Measurements from ENCODE around the gene RPS2. TPM values are rescaled to one million over a fixed set of nuclear protein-coding genes. Genes with fewer than 3 reads are reported as not detected.
A peak's percentile ranks its signal among the peaks of the same experiment; 100 is the strongest.

Gene RPS2
- total RNA-seq, 2 experiments from 2014 or later, result 3,604 to 3,755 TPM

DNA sequence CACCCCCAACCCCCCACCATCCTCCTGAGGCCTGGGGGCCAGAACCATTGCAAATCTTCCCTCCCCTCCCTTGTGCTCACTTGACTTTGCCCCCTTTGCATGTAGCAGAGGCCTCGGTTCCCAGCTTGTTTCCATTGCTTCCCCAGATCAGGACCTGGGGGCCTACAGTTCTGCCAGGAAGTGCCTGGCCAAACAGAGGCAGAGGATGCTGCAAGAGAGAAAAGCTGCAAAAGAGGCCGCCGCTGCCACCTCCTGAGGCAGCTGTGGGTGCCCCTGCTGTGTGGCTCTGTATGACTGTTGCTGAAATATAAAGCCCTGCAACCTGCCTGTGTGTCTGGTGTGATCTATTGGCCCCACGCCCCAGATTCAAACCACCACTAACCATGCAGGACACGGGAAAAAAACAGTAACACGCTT lies 3.0 kb downstream of the RPS2 start:
- no peaks in the 10 kb centered on the region for H3K27me3 Mint-ChIP-seq
- intact Hi-C loops (cut with DNase I, micrococcal nuclease), result loop anchor here in 1 of 2 experiments (2.0 to 10.0 kb wide), 2 partner anchors 47 to 1267 kb away; partner anchors contain the start of genes WDR24 and ZNF598
- peaks cover 55% of the 10 kb centered on the region for H3K36me3 Mint-ChIP-seq (ENCODE audit: low read depth)
- no peaks in the 10 kb centered on the region for H3K9me3 Mint-ChIP-seq
- ChIA-PET CTCF (no interaction called here), POLR2A (interaction anchor here (1.3 to 5.0 kb wide), 6 partner anchors 10 to 193 kb away, joined by 4 to 31 read pairs (median 6); partner anchors contain the start of genes EME2, MRPS34, NUBP2 and SPSB3)
- DNase-seq (peak in 1 of 14 experiments; percentile 23), ATAC-seq (ENCODE audit: poor library complexity) (no peak)
- H3K27me3 ChIP-seq (ENCODE audit: control insufficient read depth in 1 of 2, insufficient read depth in 2 of 2, low read length in 2 of 2), result no peaks in the 10 kb centered on the region
- peak overlapping the region; percentile 82 for H3K4me3 Mint-ChIP-seq
- no peaks in the 10 kb centered on the region for H3K9me3 ChIP-seq (ENCODE audit: control insufficient read depth in 1 of 2, insufficient read depth in 1 of 2, low read length in 2 of 2)
- H3K4me3 ChIP-seq (ENCODE audit: low read length), result no peak overlapping the region
- no peak overlapping the region for H3K27ac ChIP-seq (ENCODE audit: low read depth in 1 of 2, low read length in 2 of 2)
- TF ChIP-seq CTCF (IDR thresholded peaks at IDR 0.05), result no peak
- peaks cover 55% of the 10 kb centered on the region for H3K4me1 Mint-ChIP-seq (ENCODE audit: low read depth)
- H3K36me3 ChIP-seq (ENCODE audit: insufficient read depth, low read length), result peaks cover 34% of the 10 kb centered on the region
- H3K4me1 ChIP-seq (ENCODE audit: insufficient read depth, low read length), result peaks cover 70% of the 10 kb centered on the region
- H3K27ac Mint-ChIP-seq, result peak overlapping the region; percentile 98

DNA sequence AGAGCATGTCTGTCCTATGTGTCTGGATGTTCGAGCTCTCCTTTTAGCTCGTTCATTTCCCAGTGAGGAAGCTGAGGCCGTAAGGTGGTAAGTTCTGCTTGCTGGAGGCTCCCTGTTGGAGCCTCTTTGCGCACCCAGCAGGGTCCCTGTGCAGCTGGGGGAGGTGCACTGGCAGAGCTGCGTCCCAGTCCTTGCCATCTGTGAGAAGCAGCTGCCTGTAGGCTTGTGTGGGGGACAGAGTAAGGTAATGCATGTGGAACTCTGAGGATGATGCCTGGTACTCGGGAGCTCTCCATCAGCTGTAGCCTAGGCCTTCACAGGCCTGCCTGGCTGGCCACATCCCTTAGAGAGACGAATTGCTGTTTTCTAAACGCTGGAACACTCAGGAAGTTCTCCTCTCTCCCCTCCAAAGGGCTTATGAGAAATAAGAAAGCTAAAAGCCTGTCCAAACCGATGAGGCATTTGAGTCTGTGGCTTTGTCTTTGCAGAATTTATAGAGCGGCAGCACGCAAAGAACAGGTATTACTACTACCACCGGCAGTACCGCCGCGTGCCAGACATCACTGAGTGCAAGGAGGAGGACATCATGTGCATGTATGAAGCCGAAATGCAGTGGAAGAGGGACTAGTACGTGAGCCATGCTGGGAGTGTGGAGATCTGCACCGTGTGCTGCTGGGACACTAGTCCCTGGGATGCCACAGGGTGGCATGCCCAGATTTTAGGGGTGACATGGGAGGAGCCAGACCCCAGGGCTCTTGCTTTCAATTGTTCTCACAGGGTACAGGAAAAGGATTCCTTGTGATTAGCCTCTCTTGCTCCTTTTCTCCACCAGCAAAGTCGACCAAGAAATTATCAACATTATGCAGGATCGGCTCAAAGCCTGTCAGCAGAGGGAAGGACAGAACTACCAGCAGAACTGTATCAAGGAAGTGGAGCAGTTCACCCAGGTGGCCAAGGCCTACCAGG lies 3.7 kb downstream of the RPS2 start:
- no peak for ATAC-seq (ENCODE audit: poor library complexity)
- CTCF ChIA-PET, result interaction anchor here (0.7 to 2.0 kb wide), 2 partner anchors 43 to 179 kb away, joined by 3 to 10 read pairs; no protein-coding TSS in a partner anchor

More for the DNA sequence above, 3.7 kb downstream of the RPS2 start:
- Mint-ChIP-seq H3K4me3 (peak overlapping the region; percentile 91), H3K9me3 (no peaks in the 10 kb centered on the region), H3K36me3 (ENCODE audit: low read depth) (peaks cover 55% of the 10 kb centered on the region), H3K4me1 (ENCODE audit: low read depth) (peaks cover 55% of the 10 kb centered on the region), H3K27ac (peak overlapping the region; percentile 98), H3K27me3 (no peaks in the 10 kb centered on the region)
- intact Hi-C loops (cut with DNase I, micrococcal nuclease), result loop anchor here in 1 of 2 experiments (2.0 to 10.0 kb wide), 2 partner anchors 48 to 1266 kb away; partner anchors contain the start of genes WDR24 and ZNF598
- H3K36me3 ChIP-seq (ENCODE audit: insufficient read depth, low read length), result peaks cover 34% of the 10 kb centered on the region
- peak in 5 of 14 experiments; percentile 18 to 61 (median 26) for DNase-seq
- POLR2A ChIA-PET, result interaction anchor here (0.8 to 5.0 kb wide), 8 partner anchors 10 to 194 kb away, joined by 3 to 31 read pairs (median 5); partner anchors contain the start of genes EME2, GFER, MRPS34 and NUBP2
- peak overlapping the region; percentile 94 for H3K4me3 ChIP-seq (ENCODE audit: low read length)
- no peaks in the 10 kb centered on the region for H3K9me3 ChIP-seq (ENCODE audit: control insufficient read depth in 1 of 2, insufficient read depth in 1 of 2, low read length in 2 of 2)
- H3K4me1 ChIP-seq (ENCODE audit: insufficient read depth, low read length), result peaks cover 65% of the 10 kb centered on the region
- H3K27ac ChIP-seq (ENCODE audit: low read depth in 1 of 2, low read length in 2 of 2), result peak overlapping the region in 1 of 2 donors; percentile 72
- TF ChIP-seq CTCF (IDR thresholded peaks at IDR 0.05), result no peak
- no peaks in the 10 kb centered on the region for H3K27me3 ChIP-seq (ENCODE audit: control insufficient read depth in 1 of 2, insufficient read depth in 2 of 2, low read length in 2 of 2)
